CD4-positive, alpha-beta memory T cell (primary cell): ENCODE results near the gene KIF26A. TPM values are rescaled to one million over a fixed set of nuclear protein-coding genes. Genes with fewer than 3 reads are reported as not detected.

ENCODE experiments used
- CTCF ChIA-PET: fragments of 350-600 bp; sonication (Branson Sonifier 250); formaldehyde crosslinking; loops from one replicate; lab custom pipeline; 2021; ENCODE audit warnings: inconsistent platforms; ENCODE audit not compliant: partially characterized antibody; lab: Charles Lee
- POLR2A ChIA-PET: fragments of 350-600 bp; sonication (Branson Sonifier 250); formaldehyde crosslinking; loops from one replicate; lab custom pipeline; 2021; ENCODE audit not compliant: partially characterized antibody; lab: Charles Lee
- DNase-seq, 5 donors: peaks; one replicate each; pipeline versions ENCODE4 v3.0.0 to v3.0.0-alpha.2; 2020 to 2022; ENCODE audit warnings: mixed read lengths in 1 of 5
- H3K27ac ChIP-seq: one replicate; pipeline ENCODE4 v1.7.0; 2013; ENCODE audit warnings: low read depth, low read length
- H3K27me3 ChIP-seq: 2 replicates; pipeline ENCODE4 v1.7.0; 2013; ENCODE audit warnings: mild to moderate bottlenecking, low read length, moderate library complexity; ENCODE audit not compliant: insufficient read depth
- H3K36me3 ChIP-seq: 2 replicates; pipeline ENCODE4 v1.7.0; 2013; ENCODE audit warnings: mild to moderate bottlenecking, low read length, moderate library complexity; ENCODE audit not compliant: insufficient read depth
- H3K4me1 ChIP-seq: 2 replicates; pipeline ENCODE4 v1.7.0; 2013; ENCODE audit warnings: mild to moderate bottlenecking, low read length, moderate library complexity; ENCODE audit not compliant: insufficient read depth
- H3K4me3 ChIP-seq, 2 donors: one replicate each; pipeline ENCODE4 v1.7.0; 2013; ENCODE audit warnings: low read length in 2 of 2, mild to moderate bottlenecking in 1 of 2
- H3K9me3 ChIP-seq, 2 donors: one replicate each; pipeline ENCODE4 v1.7.0; 2013; ENCODE audit warnings: low read length in 2 of 2, control low read depth in 1 of 2; ENCODE audit not compliant: control insufficient read depth in 1 of 2
- H3K27ac Mint-ChIP-seq, 7 donors: one replicate each; pipeline ENCODE4 v1.8.0; 2020 to 2021; ENCODE audit warnings: mixed read lengths in 7 of 7, mild to moderate bottlenecking in 6 of 7, inconsistent platforms in 3 of 7, moderate library complexity in 3 of 7
- H3K27me3 Mint-ChIP-seq, 2 donors: one replicate each; pipeline ENCODE4 v1.8.0; 2020 to 2021; ENCODE audit warnings: mixed read lengths in 2 of 2
- H3K36me3 Mint-ChIP-seq, 2 donors: one replicate each; pipeline ENCODE4 v1.8.0; 2020 to 2021; ENCODE audit warnings: mixed read lengths in 2 of 2, inconsistent platforms in 1 of 2, mild to moderate bottlenecking in 1 of 2
- H3K4me1 Mint-ChIP-seq, 4 donors: one replicate each; pipeline ENCODE4 v1.8.0; 2020 to 2021; ENCODE audit warnings: mixed read lengths in 4 of 4, mild to moderate bottlenecking in 1 of 4
- H3K4me3 Mint-ChIP-seq, 8 donors: one replicate each; pipeline ENCODE4 v1.8.0; 2020 to 2021; ENCODE audit warnings: mixed read lengths in 8 of 8, mild to moderate bottlenecking in 7 of 8, moderate library complexity in 6 of 8, inconsistent platforms in 3 of 8
- H3K9me3 Mint-ChIP-seq, 8 donors: one replicate each; pipeline ENCODE4 v1.8.0; 2020 to 2021; ENCODE audit warnings: mixed read lengths in 8 of 8, mild to moderate bottlenecking in 5 of 8, inconsistent platforms in 3 of 8, moderate library complexity in 1 of 8
- intact Hi-C: fragments of 100-400 bp; cut with micrococcal nuclease; formaldehyde crosslinking; loops from one replicate; pipeline ENCODE4 v1.15.1; 2023
- polyA plus RNA-seq, 2 donors: library from polyadenylated mRNA; unstranded; fragments of 300-500 nt; fragmentation: Illumina TruSeq; gene quantifications; one replicate each; pipeline ENCODE4 v1.2.3, GENCODE V29; 2021
- total RNA-seq, 2 experiments: library from RNA; stranded (reverse); gene quantifications; one replicate each; pipeline ENCODE4 v1.2.3, GENCODE V29; 2021

Gene KIF26A
- total and polyA plus RNA-seq, 4 experiments from 2014 or later, result 0.05 to 0.23 (median 0.22) TPM; not detected in 1

GRCh38 chr14:104112609-104113571 lies 25.5 kb upstream of the KIF26A start:
- H3K4me1 Mint-ChIP-seq, result no peaks in the 10 kb centered on the region
- peak overlapping the region in 1 of 7 donors; percentile 29 for H3K27ac Mint-ChIP-seq
- intact Hi-C loops, result no loop called here

DNA sequence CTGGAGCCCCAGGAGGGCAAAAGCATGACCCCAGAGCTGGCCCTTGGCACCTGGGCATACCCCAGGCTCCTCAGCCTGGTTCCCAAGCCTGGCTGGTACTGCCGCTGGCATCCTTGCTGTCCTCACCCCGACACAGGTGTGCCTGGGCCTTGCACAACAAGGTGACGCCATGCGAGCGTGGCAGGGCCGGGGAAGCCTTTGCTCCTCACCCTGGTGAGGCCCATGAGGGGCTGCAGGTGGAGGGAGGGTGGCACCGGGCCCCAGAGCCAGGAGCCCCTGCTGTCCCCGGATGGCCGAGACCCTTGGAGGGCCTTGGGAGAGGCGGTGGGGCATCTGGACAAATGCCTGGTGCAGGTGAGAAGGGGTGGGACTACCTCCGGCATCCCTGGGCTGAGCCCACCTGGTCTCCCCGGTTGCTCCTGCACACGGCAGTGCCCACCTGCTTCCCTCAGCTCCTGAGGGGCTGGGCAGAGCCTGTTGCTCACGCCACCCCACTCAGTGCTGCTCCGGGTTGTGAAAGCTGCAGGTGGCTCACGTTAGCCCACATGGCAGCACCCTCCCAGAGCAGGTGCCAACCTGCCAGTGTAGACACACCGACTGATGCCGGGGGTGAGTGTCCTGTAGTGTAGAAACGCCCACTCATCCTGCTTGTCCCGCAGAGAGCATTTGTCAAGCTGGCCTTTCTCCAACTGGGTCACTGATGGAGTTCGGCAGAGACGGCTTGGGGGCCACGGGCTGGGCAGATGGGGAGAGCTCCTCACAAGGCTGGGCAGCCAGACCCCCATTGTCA lies 24.6 kb upstream of the KIF26A start:
- Histone ChIP-seq H3K27ac (no peak overlapping the region), H3K4me1 (no peaks in the 10 kb centered on the region), H3K4me3 (no peak overlapping the region), H3K27me3 (peaks cover 4% of the 10 kb centered on the region), H3K36me3 (no peaks in the 10 kb centered on the region), H3K9me3 (no peaks in the 10 kb centered on the region)
- DNase-seq, result no peak
- H3K36me3 Mint-ChIP-seq, result no peaks in the 10 kb centered on the region
- intact Hi-C loops, result no loop called here
- no peaks in the 10 kb centered on the region for H3K4me1 Mint-ChIP-seq
- no peak overlapping the region for H3K4me3 Mint-ChIP-seq
- CTCF ChIA-PET, result no interaction called here
- POLR2A ChIA-PET, result no interaction called here
- H3K9me3 Mint-ChIP-seq, result peaks cover 0 to 2% (median 0%) of the 10 kb centered on the region in 8 donors
- no peak overlapping the region for H3K27ac Mint-ChIP-seq
- H3K27me3 Mint-ChIP-seq, result peaks cover 10% of the 10 kb centered on the region in 2 donors

More at GRCh38 chr14:104112609-104113571, 25.5 kb upstream of the KIF26A start:
- ChIA-PET POLR2A (no interaction called here), CTCF (no interaction called here)
- no peaks in the 10 kb centered on the region for H3K36me3 ChIP-seq
- no peak overlapping the region for H3K27ac ChIP-seq
- peaks cover 0 to 2% (median 0%) of the 10 kb centered on the region in 8 donors for H3K9me3 Mint-ChIP-seq
- DNase-seq, result no peak
- H3K9me3 ChIP-seq, result no peaks in the 10 kb centered on the region
- H3K4me3 Mint-ChIP-seq, result no peak overlapping the region
- peaks cover 5 to 10% of the 10 kb centered on the region in 2 donors for H3K27me3 Mint-ChIP-seq
- no peaks in the 10 kb centered on the region for H3K36me3 Mint-ChIP-seq
- H3K4me1 ChIP-seq, result no peaks in the 10 kb centered on the region
- no peaks in the 10 kb centered on the region for H3K27me3 ChIP-seq
- H3K4me3 ChIP-seq, result no peak overlapping the region

DNA sequence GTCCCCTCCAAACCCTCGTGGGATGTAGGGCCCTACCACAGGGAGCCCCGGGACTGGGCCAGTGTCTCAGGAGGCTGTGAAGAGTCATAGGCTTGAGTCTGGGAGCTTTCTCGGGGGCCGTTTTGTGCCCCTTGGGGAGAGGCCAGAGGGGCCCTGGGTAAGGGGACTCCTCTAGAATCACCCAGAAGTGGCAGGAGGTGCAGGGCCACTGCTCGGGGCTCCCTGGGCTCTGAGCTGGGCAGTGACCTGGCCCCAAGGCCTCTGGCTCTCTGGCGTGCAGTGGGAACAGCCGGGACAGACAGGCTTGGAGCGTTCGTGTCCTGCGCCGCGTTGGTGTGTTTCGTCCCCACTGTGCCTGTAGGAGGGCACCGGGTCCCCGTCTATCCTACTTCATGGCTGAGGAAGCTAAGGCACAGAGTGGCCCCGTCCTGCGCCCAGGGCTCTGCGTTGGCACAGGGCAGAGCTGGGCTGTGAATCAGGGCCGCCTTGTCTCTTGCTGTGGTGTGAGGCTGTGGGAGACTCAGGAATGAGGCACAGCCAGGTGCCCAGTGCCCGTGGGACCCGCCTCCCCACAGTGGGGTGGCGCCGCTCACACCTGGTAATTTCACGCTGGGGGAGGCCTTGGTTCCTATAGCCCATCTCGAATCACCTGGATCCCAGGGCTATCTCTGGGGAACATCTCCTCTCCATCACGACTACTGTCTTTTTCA lies 23.8 kb upstream of the KIF26A start:
- Histone ChIP-seq H3K27ac (no peak overlapping the region), H3K4me1 (no peaks in the 10 kb centered on the region), H3K4me3 (no peak overlapping the region), H3K27me3 (peaks cover 4% of the 10 kb centered on the region), H3K36me3 (no peaks in the 10 kb centered on the region), H3K9me3 (no peaks in the 10 kb centered on the region)
- H3K36me3 Mint-ChIP-seq, result no peaks in the 10 kb centered on the region
- intact Hi-C loops, result no loop called here
- H3K27ac Mint-ChIP-seq, result no peak overlapping the region
- H3K27me3 Mint-ChIP-seq, result peaks cover 10 to 11% of the 10 kb centered on the region in 2 donors
- no peak overlapping the region for H3K4me3 Mint-ChIP-seq
- ChIA-PET POLR2A (no interaction called here), CTCF (no interaction called here)
- no peaks in the 10 kb centered on the region for H3K4me1 Mint-ChIP-seq
- H3K9me3 Mint-ChIP-seq, result peaks cover 0 to 2% (median 0%) of the 10 kb centered on the region in 8 donors
- DNase-seq, result no peak

- no peak for DNase-seq
Observed at GRCh38 chr14:104115131-104115600, 23.2 kb upstream of the KIF26A start.

GRCh38 chr14:104115691-104116287 lies 22.6 kb upstream of the KIF26A start:
- Mint-ChIP-seq H3K27me3 (peaks cover 19 to 20% of the 10 kb centered on the region in 2 donors), H3K27ac (no peak overlapping the region), H3K9me3 (peaks cover 0 to 4% (median 0%) of the 10 kb centered on the region in 8 donors), H3K4me1 (no peaks in the 10 kb centered on the region), H3K36me3 (no peaks in the 10 kb centered on the region), H3K4me3 (peak overlapping the region in 6 of 8 donors; percentile 19 to 71 (median 57))
- no peak overlapping the region for H3K27ac ChIP-seq
- H3K4me1 ChIP-seq, result no peaks in the 10 kb centered on the region
- intact Hi-C loops, result no loop called here
- no peaks in the 10 kb centered on the region for H3K9me3 ChIP-seq
- no peak overlapping the region for H3K4me3 ChIP-seq
- ChIA-PET CTCF (no interaction called here), POLR2A (no interaction called here)
- peaks cover 4% of the 10 kb centered on the region for H3K27me3 ChIP-seq
- no peak for DNase-seq
- no peaks in the 10 kb centered on the region for H3K36me3 ChIP-seq

More at GRCh38 chr14:104115131-104115600, 23.2 kb upstream of the KIF26A start:
- Mint-ChIP-seq H3K36me3 (no peaks in the 10 kb centered on the region), H3K4me1 (no peaks in the 10 kb centered on the region), H3K27ac (no peak overlapping the region), H3K9me3 (peaks cover 0 to 4% (median 0%) of the 10 kb centered on the region in 8 donors), H3K4me3 (peak overlapping the region in 3 of 8 donors; percentile 23 to 47 (median 25)), H3K27me3 (peaks cover 13 to 15% of the 10 kb centered on the region in 2 donors)
- CTCF ChIA-PET, result no interaction called here
- no peaks in the 10 kb centered on the region for H3K36me3 ChIP-seq
- no peaks in the 10 kb centered on the region for H3K9me3 ChIP-seq
- intact Hi-C loops, result no loop called here
- H3K27me3 ChIP-seq, result peaks cover 4% of the 10 kb centered on the region
- H3K4me3 ChIP-seq, result no peak overlapping the region
- no peaks in the 10 kb centered on the region for H3K4me1 ChIP-seq
- POLR2A ChIA-PET, result no interaction called here
- H3K27ac ChIP-seq, result no peak overlapping the region

DNA sequence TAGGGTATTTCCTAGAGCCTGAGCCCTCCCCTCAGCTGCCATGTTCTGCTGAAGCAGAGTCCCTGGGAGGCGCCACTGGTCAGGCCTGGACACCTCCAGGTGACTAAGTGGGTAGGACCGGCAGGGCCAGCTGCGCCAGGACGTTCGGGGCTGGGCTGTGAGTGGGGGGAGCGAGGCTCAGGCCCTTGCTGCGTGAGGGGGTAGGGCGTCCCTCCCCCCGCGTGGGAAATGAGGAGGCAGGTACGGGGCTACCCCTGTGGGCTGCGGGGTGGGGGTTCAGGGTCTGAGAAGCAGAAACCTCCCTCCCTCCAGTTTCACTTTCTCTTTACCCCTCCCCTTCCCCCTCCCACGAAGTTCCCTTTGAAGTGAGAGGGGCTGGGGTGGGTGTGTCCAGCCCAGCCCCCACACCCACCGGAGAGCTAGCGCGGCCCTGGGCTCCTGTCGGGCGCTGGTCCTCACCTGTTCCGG lies 22.1 kb upstream of the KIF26A start:
- DNase-seq, result no peak
- H3K36me3 Mint-ChIP-seq, result no peaks in the 10 kb centered on the region
- Histone ChIP-seq H3K36me3 (no peaks in the 10 kb centered on the region), H3K27ac (no peak overlapping the region), H3K27me3 (peaks cover 4% of the 10 kb centered on the region), H3K4me1 (no peaks in the 10 kb centered on the region), H3K4me3 (peak overlapping the region in 1 of 2 donors; percentile 32), H3K9me3 (no peaks in the 10 kb centered on the region)
- ChIA-PET CTCF (no interaction called here), POLR2A (no interaction called here)
- H3K27ac Mint-ChIP-seq, result no peak overlapping the region
- H3K9me3 Mint-ChIP-seq, result peaks cover 0 to 5% (median 0%) of the 10 kb centered on the region in 8 donors
- H3K4me1 Mint-ChIP-seq, result no peaks in the 10 kb centered on the region
- H3K4me3 Mint-ChIP-seq, result peak overlapping the region; percentile 20 to 70 (median 53)
- H3K27me3 Mint-ChIP-seq, result peaks cover 21 to 24% of the 10 kb centered on the region in 2 donors
- intact Hi-C loops, result no loop called here
